Lower leg skin (tissue), 3 donors: ENCODE data around the gene AGMO.

Experiments
- POLR2A ChIP-seq, 2 donors: fragments of 450-650 bp; IDR thresholded peaks; one replicate each; pipeline ENCODE4 v1.6.1; 2016 to 2017; ENCODE audit warnings: antibody characterized with exemption in 2 of 2, mild to moderate bottlenecking in 1 of 2, moderate library complexity in 1 of 2
- TF ChIP-seq, protein P1 (sequence below), 3 donors: fragments of 450-650 bp; IDR thresholded peaks; one replicate each; pipeline ENCODE4 v1.5.1; 2016; ENCODE audit warnings: antibody characterized with exemption in 3 of 3, mild to moderate bottlenecking in 3 of 3, moderate library complexity in 2 of 3

DNA sequence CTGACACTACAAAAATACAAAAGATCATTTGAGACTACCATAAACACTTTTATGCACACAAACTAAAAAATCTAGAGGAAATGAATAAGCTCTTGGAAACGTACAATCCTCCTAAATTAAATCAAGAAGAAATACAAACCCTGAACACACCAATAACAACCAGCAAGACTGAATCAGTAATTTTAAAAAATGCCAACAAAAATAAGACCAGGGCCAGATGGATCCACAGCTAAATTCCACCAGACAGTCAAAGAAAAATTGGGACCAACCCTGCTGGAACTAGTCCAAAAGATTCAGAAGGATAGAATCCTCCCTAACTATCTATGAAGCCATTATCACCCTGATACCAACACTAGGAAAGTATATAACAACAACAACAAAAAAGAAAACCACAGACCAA, 277.4 kb downstream of the AGMO start:
- TF ChIP-seq, protein P1, sequence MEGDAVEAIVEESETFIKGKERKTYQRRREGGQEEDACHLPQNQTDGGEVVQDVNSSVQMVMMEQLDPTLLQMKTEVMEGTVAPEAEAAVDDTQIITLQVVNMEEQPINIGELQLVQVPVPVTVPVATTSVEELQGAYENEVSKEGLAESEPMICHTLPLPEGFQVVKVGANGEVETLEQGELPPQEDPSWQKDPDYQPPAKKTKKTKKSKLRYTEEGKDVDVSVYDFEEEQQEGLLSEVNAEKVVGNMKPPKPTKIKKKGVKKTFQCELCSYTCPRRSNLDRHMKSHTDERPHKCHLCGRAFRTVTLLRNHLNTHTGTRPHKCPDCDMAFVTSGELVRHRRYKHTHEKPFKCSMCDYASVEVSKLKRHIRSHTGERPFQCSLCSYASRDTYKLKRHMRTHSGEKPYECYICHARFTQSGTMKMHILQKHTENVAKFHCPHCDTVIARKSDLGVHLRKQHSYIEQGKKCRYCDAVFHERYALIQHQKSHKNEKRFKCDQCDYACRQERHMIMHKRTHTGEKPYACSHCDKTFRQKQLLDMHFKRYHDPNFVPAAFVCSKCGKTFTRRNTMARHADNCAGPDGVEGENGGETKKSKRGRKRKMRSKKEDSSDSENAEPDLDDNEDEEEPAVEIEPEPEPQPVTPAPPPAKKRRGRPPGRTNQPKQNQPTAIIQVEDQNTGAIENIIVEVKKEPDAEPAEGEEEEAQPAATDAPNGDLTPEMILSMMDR (IDR thresholded peaks at IDR 0.05), result no peak
- no peak for TF ChIP-seq POLR2A (IDR thresholded peaks at IDR 0.05)
